Natural killer cell (primary cell): Measurements from ENCODE around the gene CNOT1. TPM values are rescaled to one million over a fixed set of nuclear protein-coding genes. Genes with fewer than 3 reads are reported as not detected.

ENCODE experiments used
- ATAC-seq, 3 donors: fragments of 150-1000 bp in 2 of 3; fragments of 200-7000 bp in 1 of 3; cut with Tn5 transposase; 1 replicate in 1 of 3; 2 replicates in 2 of 3; pipeline ENCODE4 v1.10.0; 2021; ENCODE audit warnings: mild to moderate bottlenecking in 2 of 3, moderate library complexity in 2 of 3
- DNase-seq, 2 donors: peaks; one replicate each; pipeline versions ENCODE4 v3.0.0 to v3.0.0-alpha.2; 2013 to 2021; ENCODE audit warnings: mixed read lengths in 1 of 2
- H3K27ac ChIP-seq: one replicate; pipeline ENCODE4 v1.5.1; 2013; ENCODE audit warnings: mild to moderate bottlenecking, low read length
- H3K27me3 ChIP-seq: one replicate; pipeline ENCODE4 v1.6.1; 2013; ENCODE audit warnings: low read length; ENCODE audit not compliant: control insufficient read depth, insufficient read depth
- H3K36me3 ChIP-seq: one replicate; pipeline ENCODE4 v1.6.1; 2013; ENCODE audit warnings: low read length; ENCODE audit not compliant: control insufficient read depth, insufficient read depth
- H3K4me1 ChIP-seq: one replicate; pipeline ENCODE4 v1.6.1; 2013; ENCODE audit warnings: low read length; ENCODE audit not compliant: control insufficient read depth, insufficient read depth
- H3K4me3 ChIP-seq: one replicate; pipeline ENCODE4 v1.5.1; 2013; ENCODE audit warnings: low read length
- H3K9me3 ChIP-seq: one replicate; pipeline ENCODE4 v1.6.1; 2013; ENCODE audit warnings: low read length; ENCODE audit not compliant: control insufficient read depth, insufficient read depth
- H3K27ac Mint-ChIP-seq, 2 donors: one replicate each; pipeline ENCODE4 v1.8.0; 2022; ENCODE audit warnings: mild to moderate bottlenecking in 2 of 2, mixed read lengths in 2 of 2, moderate library complexity in 1 of 2
- H3K27me3 Mint-ChIP-seq, 2 donors: one replicate each; pipeline ENCODE4 v1.8.0; 2022; ENCODE audit warnings: low read depth in 2 of 2, mixed read lengths in 2 of 2
- H3K36me3 Mint-ChIP-seq: one replicate; pipeline ENCODE4 v1.8.0; 2022; ENCODE audit warnings: mixed read lengths
- H3K4me1 Mint-ChIP-seq, 2 donors: one replicate each; pipeline ENCODE4 v1.8.0; 2022; ENCODE audit warnings: mixed read lengths in 2 of 2
- H3K4me3 Mint-ChIP-seq: one replicate; pipeline ENCODE4 v1.8.0; 2022; ENCODE audit warnings: mild to moderate bottlenecking, moderate library complexity, mixed read lengths
- H3K9me3 Mint-ChIP-seq, 2 donors: one replicate each; pipeline ENCODE4 v1.8.0; 2022; ENCODE audit warnings: mixed read lengths in 2 of 2
- WGBS: methylation state at CpG from one replicate; pipeline ENCODE4 v1.1.7; 2013; ENCODE audit warnings: missing lambda C conversion rate; ENCODE audit not compliant: insufficient coverage; 5-methylcytosine and 5-hydroxymethylcytosine counted together
- intact Hi-C: fragments of 100-400 bp; cut with micrococcal nuclease; formaldehyde crosslinking; loops from one replicate; pipeline ENCODE4 v1.14.2; 2022
- total RNA-seq, 4 donors: library from RNA; stranded (reverse); fragments of 120-200 nt in 1 of 4; gene quantifications; one replicate each; pipeline versions ENCODE4 v1.2.3 to v1.2.4, GENCODE V29; 2013 to 2022
- TF ChIP-seq, protein P1 (sequence below): fragments of 200-600 bp; IDR thresholded peaks from one replicate; pipeline ENCODE4 v1.8.0; 2022; ENCODE audit warnings: antibody characterized with exemption

Gene CNOT1
- 100 to 1,000 TPM; 242 to 275 (median 249) TPM for total RNA-seq
- total RNA-seq (2013), result 232 TPM

GRCh38 chr16:58629733-58630640 is at the start of gene CNOT1:
CNOT1 (minus strand) TSS chr16:58629826; CDS start chr16:58599337, 30,489 bp downstream.
- peak; percentile 77 to 91 (median 81) for ATAC-seq
- peaks cover 24% of the 10 kb centered on the region for H3K4me1 ChIP-seq
- peaks cover 32 to 42% of the 10 kb centered on the region in 2 donors for H3K4me1 Mint-ChIP-seq
- no peaks in the 10 kb centered on the region for H3K36me3 Mint-ChIP-seq
- intact Hi-C loops, result no loop called here
- under 1% methylated on average over 61 of the region's 61 CpGs for WGBS
- no peaks in the 10 kb centered on the region for H3K27me3 ChIP-seq
- H3K4me3 Mint-ChIP-seq, result peak within 1 kb of the TSS; percentile 98
- DNase-seq, result peak; percentile 98 to 99
- no peaks in the 10 kb centered on the region for H3K36me3 ChIP-seq
- no peaks in the 10 kb centered on the region for H3K9me3 ChIP-seq
- peak within 1 kb of the TSS; percentile 97 for H3K4me3 ChIP-seq
- no peaks in the 10 kb centered on the region for H3K9me3 Mint-ChIP-seq
- H3K27ac ChIP-seq, result peak within 1 kb of the TSS; percentile 89
- TF ChIP-seq, protein P1, sequence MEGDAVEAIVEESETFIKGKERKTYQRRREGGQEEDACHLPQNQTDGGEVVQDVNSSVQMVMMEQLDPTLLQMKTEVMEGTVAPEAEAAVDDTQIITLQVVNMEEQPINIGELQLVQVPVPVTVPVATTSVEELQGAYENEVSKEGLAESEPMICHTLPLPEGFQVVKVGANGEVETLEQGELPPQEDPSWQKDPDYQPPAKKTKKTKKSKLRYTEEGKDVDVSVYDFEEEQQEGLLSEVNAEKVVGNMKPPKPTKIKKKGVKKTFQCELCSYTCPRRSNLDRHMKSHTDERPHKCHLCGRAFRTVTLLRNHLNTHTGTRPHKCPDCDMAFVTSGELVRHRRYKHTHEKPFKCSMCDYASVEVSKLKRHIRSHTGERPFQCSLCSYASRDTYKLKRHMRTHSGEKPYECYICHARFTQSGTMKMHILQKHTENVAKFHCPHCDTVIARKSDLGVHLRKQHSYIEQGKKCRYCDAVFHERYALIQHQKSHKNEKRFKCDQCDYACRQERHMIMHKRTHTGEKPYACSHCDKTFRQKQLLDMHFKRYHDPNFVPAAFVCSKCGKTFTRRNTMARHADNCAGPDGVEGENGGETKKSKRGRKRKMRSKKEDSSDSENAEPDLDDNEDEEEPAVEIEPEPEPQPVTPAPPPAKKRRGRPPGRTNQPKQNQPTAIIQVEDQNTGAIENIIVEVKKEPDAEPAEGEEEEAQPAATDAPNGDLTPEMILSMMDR, result no peak
- peak within 1 kb of the TSS; percentile 100 for H3K27ac Mint-ChIP-seq
- H3K27me3 Mint-ChIP-seq, result no peaks in the 10 kb centered on the region

GRCh38 chr16:58678716-58679115 is 49.1 kb upstream of the CNOT1 start:
- Histone ChIP-seq H3K27ac (no peak overlapping the region), H3K4me1 (peaks cover 4% of the 10 kb centered on the region), H3K9me3 (no peaks in the 10 kb centered on the region), H3K36me3 (peaks cover 4% of the 10 kb centered on the region), H3K27me3 (no peaks in the 10 kb centered on the region), H3K4me3 (no peak overlapping the region)
- ATAC-seq (no peak), DNase-seq (no peak)
- WGBS, result 87% methylated on average over 3 of the region's 3 CpGs
- no peak overlapping the region for H3K27ac Mint-ChIP-seq
- TF ChIP-seq, protein P1, result no peak
- H3K36me3 Mint-ChIP-seq, result no peaks in the 10 kb centered on the region
- H3K4me3 Mint-ChIP-seq, result no peak overlapping the region
- H3K9me3 Mint-ChIP-seq, result no peaks in the 10 kb centered on the region
- intact Hi-C loops, result no loop called here
- H3K4me1 Mint-ChIP-seq, result peaks cover 6 to 14% of the 10 kb centered on the region in 2 donors
- no peaks in the 10 kb centered on the region for H3K27me3 Mint-ChIP-seq

DNA sequence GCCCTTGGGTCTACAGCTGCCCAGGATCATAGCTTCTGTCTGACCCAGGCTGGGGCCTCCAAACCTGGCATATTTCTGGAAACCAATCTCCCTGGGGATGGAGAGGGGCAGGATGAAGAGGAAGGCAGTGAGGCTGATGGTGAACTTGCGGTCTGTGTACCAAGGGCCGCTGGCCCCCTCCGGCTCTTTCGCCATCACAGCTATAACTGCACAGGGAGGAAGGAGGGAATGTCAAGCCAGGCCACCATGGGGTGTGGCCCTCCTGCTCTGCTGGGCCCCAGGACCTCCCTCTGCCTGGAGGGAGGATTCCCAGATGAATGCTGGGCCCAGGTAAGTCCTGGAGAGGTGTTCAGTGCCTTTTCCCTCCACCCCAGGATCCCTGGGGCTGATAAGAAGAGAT is 48.6 kb upstream of the CNOT1 start:
- 91% methylated on average over 4 of the region's 4 CpGs for WGBS
- H3K27ac Mint-ChIP-seq, result no peak overlapping the region
- no peak overlapping the region for H3K4me3 Mint-ChIP-seq
- peaks cover 2 to 10% of the 10 kb centered on the region in 2 donors for H3K4me1 Mint-ChIP-seq
- Histone ChIP-seq H3K4me1 (no peaks in the 10 kb centered on the region), H3K36me3 (peaks cover 4% of the 10 kb centered on the region), H3K27ac (no peak overlapping the region), H3K9me3 (no peaks in the 10 kb centered on the region), H3K27me3 (no peaks in the 10 kb centered on the region), H3K4me3 (no peak overlapping the region)
- no peaks in the 10 kb centered on the region for H3K27me3 Mint-ChIP-seq
- no peaks in the 10 kb centered on the region for H3K36me3 Mint-ChIP-seq
- intact Hi-C loops, result no loop called here
- TF ChIP-seq, protein P1, result no peak
- H3K9me3 Mint-ChIP-seq, result no peaks in the 10 kb centered on the region
- DNase-seq, result no peak
- no peak for ATAC-seq
